ENCODE results near the gene NFIX. TPM values are rescaled to one million over a fixed set of nuclear protein-coding genes. Genes with fewer than 3 reads are reported as not detected.

Gene NFIX
- total RNA-seq, 3 donors from 2014 or later (not counting 1 experiment from before 2014, with no cell fraction given): 0.61 to 2.1 (median 1.3) TPM

GRCh38 chr19:13060964-13061927, 66.0 kb downstream of the NFIX start:
- H3K4me1 Mint-ChIP-seq: peaks cover 6 to 11% of the 10 kb centered on the region in 2 donors

GRCh38 chr19:13062317-13062716, 67.0 kb downstream of the NFIX start:
- no peak overlapping the region for H3K4me3 Mint-ChIP-seq
- Histone ChIP-seq H3K9me3 (ENCODE audit: control insufficient read depth, insufficient read depth, low read length) (no peaks in the 10 kb centered on the region), H3K4me1 (ENCODE audit: control insufficient read depth, insufficient read depth, low read length) (peaks cover 19% of the 10 kb centered on the region), H3K27ac (ENCODE audit: low read length) (no peak overlapping the region), H3K36me3 (ENCODE audit: control insufficient read depth, insufficient read depth, low read length) (no peaks in the 10 kb centered on the region), H3K4me3 (ENCODE audit: low read length) (no peak overlapping the region), H3K27me3 (ENCODE audit: control insufficient read depth, insufficient read depth, low read length) (peaks cover 7% of the 10 kb centered on the region)
- DNase-seq (no peak), ATAC-seq (no peak)
- no peaks in the 10 kb centered on the region for H3K36me3 Mint-ChIP-seq
- TF ChIP-seq CTCF (IDR thresholded peaks at IDR 0.05): no peak
- H3K27ac Mint-ChIP-seq: no peak overlapping the region
- H3K9me3 Mint-ChIP-seq: no peaks in the 10 kb centered on the region
- peaks cover 6 to 11% of the 10 kb centered on the region in 2 donors for H3K4me1 Mint-ChIP-seq
- intact Hi-C loops (cut with micrococcal nuclease): no loop called here
- peaks cover 14 to 25% of the 10 kb centered on the region in 2 donors for H3K27me3 Mint-ChIP-seq (ENCODE audit: low read depth in 2 of 2)

More at GRCh38 chr19:13060964-13061927, 66.0 kb downstream of the NFIX start:
- TF ChIP-seq CTCF (IDR thresholded peaks at IDR 0.05): peak; percentile 99
- Mint-ChIP-seq H3K36me3 (no peaks in the 10 kb centered on the region), H3K9me3 (no peaks in the 10 kb centered on the region), H3K27ac (peak overlapping the region in 1 of 2 donors; percentile 81), H3K27me3 (ENCODE audit: low read depth in 2 of 2) (peaks cover 14 to 25% of the 10 kb centered on the region in 2 donors), H3K4me3 (peak overlapping the region; percentile 85)
- peaks cover 7% of the 10 kb centered on the region for H3K27me3 ChIP-seq (ENCODE audit: control insufficient read depth, insufficient read depth, low read length)
- no peaks in the 10 kb centered on the region for H3K36me3 ChIP-seq (ENCODE audit: control insufficient read depth, insufficient read depth, low read length)
- peak; percentile 85 to 99 (median 98) for ATAC-seq
- no peak overlapping the region for H3K27ac ChIP-seq (ENCODE audit: low read length)
- peak overlapping the region; percentile 27 for H3K4me3 ChIP-seq (ENCODE audit: low read length)
- H3K4me1 ChIP-seq (ENCODE audit: control insufficient read depth, insufficient read depth, low read length): peaks cover 19% of the 10 kb centered on the region
- intact Hi-C loops (cut with micrococcal nuclease): loop anchor here (1.0 kb wide), 3 partner anchors 28 to 83 kb away; no protein-coding TSS in a partner anchor
- H3K9me3 ChIP-seq (ENCODE audit: control insufficient read depth, insufficient read depth, low read length): no peaks in the 10 kb centered on the region
- DNase-seq: peak; percentile 79 to 89
- WGBS (ENCODE audit: insufficient coverage): 1% methylated on average over 40 of the region's 40 CpGs

GRCh38 chr19:13063461-13064091, 68.3 kb downstream of the NFIX start:
- Histone ChIP-seq H3K9me3 (ENCODE audit: control insufficient read depth, insufficient read depth, low read length) (no peaks in the 10 kb centered on the region), H3K27me3 (ENCODE audit: control insufficient read depth, insufficient read depth, low read length) (peaks cover 7% of the 10 kb centered on the region), H3K36me3 (ENCODE audit: control insufficient read depth, insufficient read depth, low read length) (no peaks in the 10 kb centered on the region), H3K4me3 (ENCODE audit: low read length) (no peak overlapping the region), H3K4me1 (ENCODE audit: control insufficient read depth, insufficient read depth, low read length) (peaks cover 19% of the 10 kb centered on the region), H3K27ac (ENCODE audit: low read length) (no peak overlapping the region)
- H3K27me3 Mint-ChIP-seq (ENCODE audit: low read depth in 2 of 2): peaks cover 14 to 23% of the 10 kb centered on the region in 2 donors
- WGBS (ENCODE audit: insufficient coverage): 76% methylated on average over 5 of the region's 5 CpGs
- intact Hi-C loops (cut with micrococcal nuclease): no loop called here
- no peaks in the 10 kb centered on the region for H3K9me3 Mint-ChIP-seq
- no peaks in the 10 kb centered on the region for H3K36me3 Mint-ChIP-seq
- TF ChIP-seq CTCF (IDR thresholded peaks at IDR 0.05): no peak
- no peak overlapping the region for H3K27ac Mint-ChIP-seq
- no peak overlapping the region for H3K4me3 Mint-ChIP-seq
- DNase-seq (no peak), ATAC-seq (no peak)
- peaks cover 6 to 11% of the 10 kb centered on the region in 2 donors for H3K4me1 Mint-ChIP-seq

All from natural killer cell (primary cell).